Activated CD8-positive, alpha-beta T cell treated with anti-CD3 and anti-CD28 coated beads, Interleukin-2, amount 10 ng/mL, durations not matched to agents 7 days and 5 days (primary cell): ENCODE data around the gene FAR1. TPM values are rescaled to one million over a fixed set of nuclear protein-coding genes. Genes with fewer than 3 reads are reported as not detected.
"Not testable (repeated sequence)": the region's sequence is repeated elsewhere in the genome, so short reads cannot be mapped to it uniquely, and the experiment has no call there.

ENCODE experiments used
- ATAC-seq: fragments of 150-1000 bp; cut with Tn5 transposase; one replicate; pipeline ENCODE4 v1.10.0; 2021; ENCODE audit warnings: moderate library complexity
- CTCF ChIA-PET: fragments of 350-600 bp; sonication (Branson Sonifier 250); formaldehyde crosslinking; loops from one replicate; lab custom pipeline; 2021; ENCODE audit warnings: antibody characterized with exemption; lab: Charles Lee
- POLR2A ChIA-PET: fragments of 350-600 bp; sonication (Branson Sonifier 250); formaldehyde crosslinking; loops from one replicate; lab custom pipeline; 2021; ENCODE audit warnings: antibody characterized with exemption; lab: Charles Lee
- DNase-seq: peaks from one replicate; pipeline ENCODE4 v3.0.0-alpha.2; 2020
- H3K27ac Mint-ChIP-seq: one replicate; pipeline ENCODE4 v1.8.0; 2021; ENCODE audit warnings: mild to moderate bottlenecking, mixed read lengths
- H3K27me3 Mint-ChIP-seq: one replicate; pipeline ENCODE4 v1.8.0; 2021; ENCODE audit warnings: low read depth, mixed read lengths
- H3K36me3 Mint-ChIP-seq: one replicate; pipeline ENCODE4 v1.8.0; 2021; ENCODE audit warnings: low read depth, mixed read lengths
- H3K4me1 Mint-ChIP-seq: one replicate; pipeline ENCODE4 v1.8.0; 2021; ENCODE audit warnings: low read depth, mixed read lengths
- H3K4me3 Mint-ChIP-seq: one replicate; pipeline ENCODE4 v1.8.0; 2021; ENCODE audit warnings: mild to moderate bottlenecking, mixed read lengths
- H3K9me3 Mint-ChIP-seq: one replicate; pipeline ENCODE4 v1.8.0; 2022; ENCODE audit warnings: mixed read lengths; ENCODE audit not compliant: insufficient read depth
- total RNA-seq, 2 experiments: library from RNA; stranded (reverse); gene quantifications; one replicate each; pipeline ENCODE4 v1.2.3, GENCODE V29; 2021

The FAR1 gene
- 10 to 100 TPM; 65.3 to 65.8 TPM for total RNA-seq

GRCh38 chr11:13668102-13668956 lies at the start of gene FAR1:
Gene FAR1, plus strand, starts transcription at chr11:13668668. Its CDS starts 26,098 bp downstream, at chr11:13694766.
- peak within 1 kb of the TSS; percentile 92 for H3K4me3 Mint-ChIP-seq
- ChIA-PET CTCF (interaction anchor here (0.6 to 1.8 kb wide), 9 partner anchors 9 to 1240 kb away, joined by 3 to 11 read pairs (median 3); no protein-coding TSS in a partner anchor), POLR2A (interaction anchor here (1.3 to 1.8 kb wide), 2 partner anchors 205 kb away, joined by 6 to 7 read pairs; partner anchors contain the start of gene BTBD10)
- peaks cover 12% of the 10 kb centered on the region for H3K27me3 Mint-ChIP-seq
- DNase-seq (peak; percentile 97), ATAC-seq (peak; percentile 94)
- H3K27ac Mint-ChIP-seq, result peak within 1 kb of the TSS; percentile 98
- H3K4me1 Mint-ChIP-seq, result peaks cover 42% of the 10 kb centered on the region
- peaks cover 26% of the 10 kb centered on the region for H3K36me3 Mint-ChIP-seq
- no peaks in the 10 kb centered on the region for H3K9me3 Mint-ChIP-seq

GRCh38 chr11:13620063-13620462 lies 48.4 kb upstream of the FAR1 start:
- no peak for DNase-seq
- Mint-ChIP-seq H3K27ac (no peak overlapping the region), H3K4me3 (no peak overlapping the region), H3K4me1 (no peaks in the 10 kb centered on the region), H3K27me3 (peaks cover 9% of the 10 kb centered on the region), H3K9me3 (peaks cover 6% of the 10 kb centered on the region), H3K36me3 (no peaks in the 10 kb centered on the region)
- POLR2A ChIA-PET, result no interaction called here
- no peak for ATAC-seq
- CTCF ChIA-PET, result no interaction called here

- H3K36me3 Mint-ChIP-seq, H3K27ac Mint-ChIP-seq, H3K27me3 Mint-ChIP-seq, H3K4me3 Mint-ChIP-seq, DNase-seq, ATAC-seq, POLR2A ChIA-PET, CTCF ChIA-PET, H3K9me3 Mint-ChIP-seq, H3K4me1 Mint-ChIP-seq: not testable (repeated sequence)
Observed at GRCh38 chr11:13626818-13627217, 41.6 kb upstream of the FAR1 start.

- ATAC-seq, H3K4me3 Mint-ChIP-seq, DNase-seq, POLR2A ChIA-PET, H3K27ac Mint-ChIP-seq, H3K36me3 Mint-ChIP-seq, H3K27me3 Mint-ChIP-seq, H3K4me1 Mint-ChIP-seq, H3K9me3 Mint-ChIP-seq: not testable (repeated sequence)
- CTCF ChIA-PET, result interaction anchor here (0.6 kb wide), 1 partner anchor 486 kb away, joined by 4 read pairs; no protein-coding TSS in a partner anchor
Observed at GRCh38 chr11:13628634-13629033, 39.8 kb upstream of the FAR1 start.

- Mint-ChIP-seq H3K4me3 (no peak overlapping the region), H3K4me1 (no peaks in the 10 kb centered on the region), H3K27ac (no peak overlapping the region), H3K36me3 (no peaks in the 10 kb centered on the region), H3K27me3 (peaks cover 9% of the 10 kb centered on the region), H3K9me3 (no peaks in the 10 kb centered on the region)
- ChIA-PET POLR2A (no interaction called here), CTCF (no interaction called here)
- DNase-seq, result no peak
- no peak for ATAC-seq
Observed at GRCh38 chr11:13629779-13630178, 38.7 kb upstream of the FAR1 start.

GRCh38 chr11:13635290-13635689 lies 33.2 kb upstream of the FAR1 start:
- H3K4me1 Mint-ChIP-seq, result no peaks in the 10 kb centered on the region
- no peak for DNase-seq
- H3K4me3 Mint-ChIP-seq, result no peak overlapping the region
- CTCF ChIA-PET, result no interaction called here
- POLR2A ChIA-PET, result no interaction called here
- H3K9me3 Mint-ChIP-seq, result no peaks in the 10 kb centered on the region
- H3K27ac Mint-ChIP-seq, result no peak overlapping the region
- H3K27me3 Mint-ChIP-seq, result peaks cover 18% of the 10 kb centered on the region
- ATAC-seq, result no peak
- no peaks in the 10 kb centered on the region for H3K36me3 Mint-ChIP-seq

- ChIA-PET CTCF (no interaction called here), POLR2A (no interaction called here)
- Mint-ChIP-seq H3K4me3 (no peak overlapping the region), H3K27me3 (peaks cover 18% of the 10 kb centered on the region), H3K9me3 (no peaks in the 10 kb centered on the region), H3K27ac (no peak overlapping the region), H3K4me1 (no peaks in the 10 kb centered on the region), H3K36me3 (no peaks in the 10 kb centered on the region)
- no peak for DNase-seq
- no peak for ATAC-seq
Observed at GRCh38 chr11:13635804-13636203, 32.7 kb upstream of the FAR1 start.

GRCh38 chr11:13637125-13638069 lies 31.1 kb upstream of the FAR1 start:
- CTCF ChIA-PET, result no interaction called here
- POLR2A ChIA-PET, result no interaction called here
- Mint-ChIP-seq H3K4me1 (no peaks in the 10 kb centered on the region), H3K36me3 (no peaks in the 10 kb centered on the region), H3K4me3 (no peak overlapping the region), H3K27me3 (peaks cover 26% of the 10 kb centered on the region), H3K9me3 (no peaks in the 10 kb centered on the region), H3K27ac (no peak overlapping the region)
- DNase-seq, result no peak
- no peak for ATAC-seq

- no peaks in the 10 kb centered on the region for H3K36me3 Mint-ChIP-seq
- no peak for DNase-seq
- H3K4me1 Mint-ChIP-seq, result no peaks in the 10 kb centered on the region
- H3K27ac Mint-ChIP-seq, result no peak overlapping the region
- CTCF ChIA-PET, result no interaction called here
- POLR2A ChIA-PET, result no interaction called here
- no peak overlapping the region for H3K4me3 Mint-ChIP-seq
- peaks cover 29% of the 10 kb centered on the region for H3K27me3 Mint-ChIP-seq
- ATAC-seq, result no peak
- no peaks in the 10 kb centered on the region for H3K9me3 Mint-ChIP-seq
Observed at GRCh38 chr11:13638422-13638821, 30.0 kb upstream of the FAR1 start.

GRCh38 chr11:13644997-13645687 lies 23.3 kb upstream of the FAR1 start:
- no peaks in the 10 kb centered on the region for H3K4me1 Mint-ChIP-seq
- ATAC-seq (no peak), DNase-seq (no peak)
- no peaks in the 10 kb centered on the region for H3K9me3 Mint-ChIP-seq
- H3K36me3 Mint-ChIP-seq, result no peaks in the 10 kb centered on the region
- peaks cover 12% of the 10 kb centered on the region for H3K27me3 Mint-ChIP-seq
- no peak overlapping the region for H3K4me3 Mint-ChIP-seq
- ChIA-PET POLR2A (no interaction called here), CTCF (interaction anchor here (0.7 kb wide), 1 partner anchor 16 kb away, joined by 3 read pairs; no protein-coding TSS in a partner anchor)
- no peak overlapping the region for H3K27ac Mint-ChIP-seq

GRCh38 chr11:13647391-13647790 lies 21.1 kb upstream of the FAR1 start:
- ChIA-PET POLR2A (no interaction called here), CTCF (no interaction called here)
- H3K27me3 Mint-ChIP-seq, result peaks cover 3% of the 10 kb centered on the region
- ATAC-seq (no peak), DNase-seq (no peak)
- no peaks in the 10 kb centered on the region for H3K36me3 Mint-ChIP-seq
- no peak overlapping the region for H3K27ac Mint-ChIP-seq
- H3K4me3 Mint-ChIP-seq, result no peak overlapping the region
- no peaks in the 10 kb centered on the region for H3K4me1 Mint-ChIP-seq
- no peaks in the 10 kb centered on the region for H3K9me3 Mint-ChIP-seq
